22Rv1 (cell line): ENCODE results near the gene CFDP1.

Experiments used
- CTCF ChIP-seq: fragments of 450-650 bp; IDR thresholded peaks from 2 replicates; pipeline ENCODE4 v1.5.1; 2017; ENCODE audit warnings: mild to moderate bottlenecking
- ZFX ChIP-seq: fragments of 450-650 bp; IDR thresholded peaks from 2 replicates; pipeline ENCODE4 v1.6.1; 2017; ENCODE audit warnings: antibody characterized with exemption, borderline replicate concordance

GRCh38 chr16:75445298-75445697 lies 12.0 kb upstream of the CFDP1 start:
- TF ChIP-seq CTCF (no peak), ZFX (no peak)
